Heart left ventricle (tissue), 16 donors: Measurements from ENCODE around the gene FAM240B. TPM values are rescaled to one million over a fixed set of nuclear protein-coding genes. Genes with fewer than 3 reads are reported as not detected.

ENCODE experiments used
- ATAC-seq, 4 donors: fragments of 200-7000 bp; cut with Tn5 transposase; one replicate each; pipeline ENCODE4 v1.9.1; 2020 to 2022; ENCODE audit warnings: moderate library complexity in 4 of 4, mild to moderate bottlenecking in 3 of 4, moderate number of reproducible peaks in 1 of 4
- DNase-seq, 5 donors: peaks; one replicate each; pipeline ENCODE4 v3.0.0-alpha.2; 2020
- H3K27ac ChIP-seq, 12 donors: fragments of 200-600 bp; sonication (generic) in 4 of 12; one replicate each; pipeline versions ENCODE4 v1.5.0 to v1.8.0; 2016 to 2022; ENCODE audit warnings: mild to moderate bottlenecking in 2 of 12
- H3K27me3 ChIP-seq, 9 donors: fragments of 200-600 bp; sonication (generic) in 2 of 9; one replicate each; pipeline versions ENCODE4 v1.5.1 to v1.8.0; 2016 to 2022; ENCODE audit warnings: mild to moderate bottlenecking in 3 of 9
- H3K36me3 ChIP-seq, 9 donors: fragments of 200-600 bp; sonication (generic) in 2 of 9; one replicate each; pipeline versions ENCODE4 v1.5.0 to v1.8.0; 2018 to 2022; ENCODE audit warnings: mild to moderate bottlenecking in 2 of 9
- H3K4me1 ChIP-seq, 12 donors: fragments of 200-600 bp; sonication (generic) in 4 of 12; one replicate each; pipeline versions ENCODE4 v1.5.0 to v1.8.0; 2016 to 2022; ENCODE audit warnings: mild to moderate bottlenecking in 3 of 12
- H3K4me3 ChIP-seq, 12 donors: fragments of 200-600 bp; sonication (generic) in 4 of 12; one replicate each; pipeline versions ENCODE4 v1.5.0 to v1.8.0; 2017 to 2022; ENCODE audit warnings: mild to moderate bottlenecking in 9 of 12, moderate library complexity in 4 of 12
- H3K9me3 ChIP-seq, 12 donors: fragments of 200-600 bp; sonication (generic) in 4 of 12; one replicate each; pipeline versions ENCODE4 v1.5.0 to v1.8.0; 2016 to 2022; ENCODE audit warnings: mild to moderate bottlenecking in 1 of 12
- POLR2A ChIP-seq, 2 donors: fragments of 450-650 bp; IDR thresholded peaks; one replicate each; pipeline ENCODE4 v1.6.1; 2017; ENCODE audit warnings: antibody characterized with exemption in 2 of 2, mild to moderate bottlenecking in 2 of 2, moderate library complexity in 2 of 2
- WGBS, 4 donors: extraction: QIAGEN DNeasy Blood & Tissue Kit in 2 of 4; methylation state at CpG; one replicate each; pipeline versions ENCODE4 v1.1.5 to v1.1.7; 2013 to 2018; 5-methylcytosine and 5-hydroxymethylcytosine counted together
- intact Hi-C, 10 donors: fragments of 100-400 bp; cut with DNase I; formaldehyde crosslinking; loops; one replicate each; pipeline versions ENCODE4 v1.11.1 to v1.14.2; 2022
- polyA plus RNA-seq, 2 donors: library from polyadenylated mRNA; stranded (reverse); fragments of 200-250 nt; gene quantifications; one replicate each; pipeline ENCODE4 v1.2.3, GENCODE V29; 2013
- total RNA-seq, 9 donors: library from RNA; depleted of rRNA in 2 of 9; stranded (reverse); fragments of >200 nt in 2 of 9; fragmentation: NEBNext Ultra II Directional in 3 of 9; extraction: Animal tissue kit (Norgen Biotek cat#: 25700) in 3 of 9; gene quantifications; one replicate each; pipeline versions ENCODE4 v1.1.0 to v1.2.4, GENCODE V29; 2016 to 2023
- TF ChIP-seq, protein P1 (sequence below), 12 donors: fragments of 200-600 bp; sonication (generic) in 4 of 12; IDR thresholded peaks; one replicate each; pipeline versions ENCODE4 v1.5.0 to v1.8.0; 2018 to 2022; ENCODE audit warnings: antibody characterized with exemption in 12 of 12, mild to moderate bottlenecking in 5 of 12
- donor health status: ischemic (EF 13 %, LVEDD 7.1; RV severe dilation, severe dysfunction).
- donor health status: healthy with polysubstance abuse.
- donor health status: DM: no; HTN: yes; CAD: no.
- donor health status: DM: no; HTN: no; CAD: no.
- donor health status: ischemic (EF 25% LVEDD 6.9; RV normal size, moderate dysfunction).
- donor health status: ischemic (EF 25% LVEDD 5.7; RV mildly dilated, moderate dysfunction).
- donor health status: healthy.
- donor health status: DM: yes; HTN: yes; CAD: no.
- donor health status: ischemic (EF 35%, LVEDD 5.7; RV mildly dilated, moderate dysfunction).
- donor health status: nonischemic (EF 11% LVEDD 7.7; RV severe dilation, severe dysfunction).
- donor health status: DM: yes; HTN: yes; CAD: no.
- donor health status: PGD.
- donor health status: ischemic (EF 29% LVEDD 5.4; RV normal size, mild dysfunction).
- donor health status: nonischemic (EF 23%, LVEDD 6.1; RV moderate dilation, normal function).

FAM240B gene
- total and polyA plus RNA-seq, 11 donors: not detected

GRCh38 chr9:38707885-38708637, 11.9 kb downstream of the FAM240B start:
- Histone ChIP-seq H3K27me3 (no peaks in the 10 kb centered on the region), H3K27ac (no peak overlapping the region), H3K4me3 (no peak overlapping the region), H3K9me3 (no peaks in the 10 kb centered on the region), H3K4me1 (peaks cover 0 to 11% (median 0%) of the 10 kb centered on the region in 12 donors), H3K36me3 (no peaks in the 10 kb centered on the region)
- intact Hi-C loops: loop anchor here in 4 of 10 donors (10.0 kb wide), 2 partner anchors 53 to 63 kb away; no protein-coding TSS in a partner anchor
- ATAC-seq (no peak), DNase-seq (no peak)
- TF ChIP-seq POLR2A (IDR thresholded peaks at IDR 0.05): no peak
- TF ChIP-seq, protein P1, sequence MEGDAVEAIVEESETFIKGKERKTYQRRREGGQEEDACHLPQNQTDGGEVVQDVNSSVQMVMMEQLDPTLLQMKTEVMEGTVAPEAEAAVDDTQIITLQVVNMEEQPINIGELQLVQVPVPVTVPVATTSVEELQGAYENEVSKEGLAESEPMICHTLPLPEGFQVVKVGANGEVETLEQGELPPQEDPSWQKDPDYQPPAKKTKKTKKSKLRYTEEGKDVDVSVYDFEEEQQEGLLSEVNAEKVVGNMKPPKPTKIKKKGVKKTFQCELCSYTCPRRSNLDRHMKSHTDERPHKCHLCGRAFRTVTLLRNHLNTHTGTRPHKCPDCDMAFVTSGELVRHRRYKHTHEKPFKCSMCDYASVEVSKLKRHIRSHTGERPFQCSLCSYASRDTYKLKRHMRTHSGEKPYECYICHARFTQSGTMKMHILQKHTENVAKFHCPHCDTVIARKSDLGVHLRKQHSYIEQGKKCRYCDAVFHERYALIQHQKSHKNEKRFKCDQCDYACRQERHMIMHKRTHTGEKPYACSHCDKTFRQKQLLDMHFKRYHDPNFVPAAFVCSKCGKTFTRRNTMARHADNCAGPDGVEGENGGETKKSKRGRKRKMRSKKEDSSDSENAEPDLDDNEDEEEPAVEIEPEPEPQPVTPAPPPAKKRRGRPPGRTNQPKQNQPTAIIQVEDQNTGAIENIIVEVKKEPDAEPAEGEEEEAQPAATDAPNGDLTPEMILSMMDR (IDR thresholded peaks at IDR 0.05): no peak
- 67 to 72% (median 68%) methylated on average over 10 of the region's 10 CpGs for WGBS, 4 donors

DNA sequence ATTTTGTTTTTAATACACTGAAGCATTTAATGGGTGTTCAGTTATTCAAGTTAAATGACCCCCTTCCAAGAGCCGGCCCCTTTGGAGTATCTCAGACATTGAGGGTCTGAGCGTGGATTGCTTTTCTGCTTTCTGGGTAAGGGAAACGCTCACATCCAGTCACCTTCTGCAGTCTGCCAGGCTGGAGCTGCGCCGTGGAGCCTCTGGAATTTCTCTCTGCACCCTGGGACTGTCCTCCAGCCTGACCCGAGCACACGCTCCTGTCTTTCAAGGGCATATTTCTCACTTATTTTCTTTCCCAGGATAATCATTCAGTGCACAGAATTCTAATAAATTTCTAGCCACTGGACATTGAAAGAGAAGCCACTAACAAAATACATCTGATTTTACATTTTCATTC, 13.4 kb downstream of the FAM240B start:
- Histone ChIP-seq H3K4me1 (peaks cover 0 to 11% (median 0%) of the 10 kb centered on the region in 12 donors), H3K4me3 (no peak overlapping the region), H3K9me3 (no peaks in the 10 kb centered on the region), H3K27me3 (no peaks in the 10 kb centered on the region), H3K27ac (no peak overlapping the region), H3K36me3 (no peaks in the 10 kb centered on the region)
- ATAC-seq (peak in 3 of 4 donors; percentile 61 to 82 (median 77)), DNase-seq (peak in 1 of 5 donors; percentile 41)
- TF ChIP-seq POLR2A (IDR thresholded peaks at IDR 0.05): no peak
- TF ChIP-seq, protein P1 (IDR thresholded peaks at IDR 0.05): no peak
- intact Hi-C loops: loop anchor here in 4 of 10 donors (10.0 kb wide), 2 partner anchors 52 to 62 kb away; no protein-coding TSS in a partner anchor
- WGBS, 4 donors: 22 to 41% (median 35%) methylated on average over 7 of the region's 7 CpGs

GRCh38 chr9:38705917-38706316, 14.0 kb downstream of the FAM240B start:
- Histone ChIP-seq H3K4me1 (peaks cover 0 to 11% (median 0%) of the 10 kb centered on the region in 12 donors), H3K27me3 (no peaks in the 10 kb centered on the region), H3K9me3 (no peaks in the 10 kb centered on the region), H3K27ac (no peak overlapping the region), H3K36me3 (no peaks in the 10 kb centered on the region), H3K4me3 (no peak overlapping the region)
- 78 to 82% (median 81%) methylated on average over 6 of the region's 6 CpGs for WGBS, 4 donors
- intact Hi-C loops: loop anchor here in 4 of 10 donors (10.0 kb wide), 2 partner anchors 51 to 61 kb away; no protein-coding TSS in a partner anchor
- ATAC-seq (no peak), DNase-seq (no peak)
- TF ChIP-seq, protein P1 (IDR thresholded peaks at IDR 0.05): no peak

DNA sequence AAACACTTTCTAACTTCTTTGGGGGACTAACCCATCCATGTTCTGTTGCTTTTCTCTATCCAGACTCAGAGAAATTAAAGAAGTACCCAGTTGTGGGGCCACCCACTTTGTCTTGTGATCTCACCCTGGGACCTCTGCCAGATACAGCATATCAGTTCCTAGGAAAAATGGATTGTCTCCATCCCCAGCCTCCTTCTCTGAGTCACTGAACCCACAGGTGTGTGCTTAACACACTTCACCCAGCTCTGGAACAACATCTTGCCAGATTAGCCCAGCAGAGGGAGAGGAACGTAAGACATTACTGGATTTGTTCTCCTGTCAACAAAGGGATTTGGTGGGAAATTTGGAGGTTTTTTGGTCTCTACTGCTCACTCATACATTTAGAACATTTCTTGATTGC, 19.2 kb downstream of the FAM240B start:
- no peaks in the 10 kb centered on the region for H3K4me1 ChIP-seq
- ATAC-seq: no peak
- WGBS, 4 donors: 65 to 82% (median 80%) methylated on average over 1 of the region's 1 CpG
- no peaks in the 10 kb centered on the region for H3K36me3 ChIP-seq
- no peak overlapping the region for H3K27ac ChIP-seq
- no peaks in the 10 kb centered on the region for H3K27me3 ChIP-seq
- H3K9me3 ChIP-seq: no peaks in the 10 kb centered on the region
- intact Hi-C loops: loop anchor here in 5 of 10 donors (5.0 to 10.0 kb wide), 3 partner anchors 46 to 56 kb away; no protein-coding TSS in a partner anchor
- no peak for DNase-seq
- no peak overlapping the region for H3K4me3 ChIP-seq
- TF ChIP-seq, protein P1 (IDR thresholded peaks at IDR 0.05): no peak
- no peak for TF ChIP-seq POLR2A (IDR thresholded peaks at IDR 0.05)
